GM12892 (cell line): Measurements from ENCODE around the gene TMEM87B.

ENCODE experiments used
- POLR2A ChIP-seq: IDR thresholded peaks from 2 replicates; pipeline ENCODE4 v1.6.1; 2011; ENCODE audit warnings: low read depth, low read length, control low read depth
- POLR2AphosphoS5 ChIP-seq: IDR thresholded peaks from 2 replicates; pipeline ENCODE4 v1.6.1; 2011; ENCODE audit warnings: low read depth, low read length, control low read depth

DNA sequence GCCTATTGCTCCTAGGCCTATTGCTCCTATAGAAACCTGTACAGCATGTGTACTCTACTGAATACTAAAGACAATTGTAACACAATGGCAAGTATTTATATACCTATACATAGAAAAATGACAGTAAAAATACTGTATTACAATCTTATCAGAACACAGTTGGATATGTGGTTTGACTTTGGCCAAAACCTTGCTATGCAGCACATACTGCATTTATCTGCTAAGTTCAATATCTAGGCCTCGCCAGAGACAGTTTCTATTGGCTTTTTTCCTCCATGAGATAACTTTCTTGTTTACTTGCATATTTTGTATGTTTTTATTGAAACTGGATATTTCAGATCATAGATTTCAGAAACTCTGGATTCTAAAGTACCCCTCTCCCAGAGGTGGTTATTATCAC lies 19.3 kb upstream of the TMEM87B start:
- no peak for TF ChIP-seq POLR2AphosphoS5
- TF ChIP-seq POLR2A: no peak
